CD4-positive, alpha-beta T cell treated with Interleukin-21 for 1 hour (primary cell): ENCODE measurements around the gene SMIM44.

Source experiments
- DNase-seq: peaks from one replicate; pipeline ENCODE4 v3.0.0-alpha.2; 2020

SMIM44 gene

GRCh38 chr19:3475449-3475848, 7.8 kb downstream of the SMIM44 start:
- DNase-seq, result no peak

GRCh38 chr19:3474614-3475013, 8.6 kb downstream of the SMIM44 start:
- DNase-seq, result no peak

- no peak for DNase-seq
These were observed 9.2 kb downstream of the SMIM44 start for GRCh38 chr19:3474010-3474409.

GRCh38 chr19:3471954-3472655, 11.1 kb downstream of the SMIM44 start:
- peak; percentile 34 for DNase-seq

DNA sequence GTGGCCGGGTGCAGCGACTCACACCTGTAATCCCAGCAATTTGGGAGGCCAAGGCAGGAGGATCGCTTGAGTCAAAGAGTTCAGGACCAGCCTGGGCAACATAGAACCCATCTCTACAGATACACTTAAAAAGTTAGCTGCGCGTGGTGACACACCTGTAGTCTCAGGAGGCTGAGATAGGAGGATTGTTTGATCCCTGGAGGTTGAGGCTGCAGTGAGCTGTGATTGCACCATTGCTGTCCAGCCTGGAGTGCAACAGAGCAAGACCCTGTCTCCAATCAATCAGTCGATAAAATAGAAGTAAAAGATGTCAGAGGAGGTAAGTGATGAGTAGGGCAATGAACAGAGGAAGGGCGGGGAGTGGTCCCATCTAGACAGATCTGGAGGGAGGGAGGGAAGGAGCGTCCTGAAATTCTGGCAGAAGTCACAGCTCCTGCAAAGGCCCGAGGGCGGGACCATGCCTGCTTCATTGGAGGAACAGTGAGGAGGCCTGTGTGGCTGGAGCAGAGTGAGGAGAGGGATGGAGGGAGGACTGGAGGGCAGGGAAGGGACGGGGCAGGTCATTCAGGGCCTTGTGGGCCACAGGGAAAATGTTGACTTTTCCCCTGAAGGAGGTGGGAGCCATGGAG, 12.6 kb downstream of the SMIM44 start:
- no peak for DNase-seq

DNA sequence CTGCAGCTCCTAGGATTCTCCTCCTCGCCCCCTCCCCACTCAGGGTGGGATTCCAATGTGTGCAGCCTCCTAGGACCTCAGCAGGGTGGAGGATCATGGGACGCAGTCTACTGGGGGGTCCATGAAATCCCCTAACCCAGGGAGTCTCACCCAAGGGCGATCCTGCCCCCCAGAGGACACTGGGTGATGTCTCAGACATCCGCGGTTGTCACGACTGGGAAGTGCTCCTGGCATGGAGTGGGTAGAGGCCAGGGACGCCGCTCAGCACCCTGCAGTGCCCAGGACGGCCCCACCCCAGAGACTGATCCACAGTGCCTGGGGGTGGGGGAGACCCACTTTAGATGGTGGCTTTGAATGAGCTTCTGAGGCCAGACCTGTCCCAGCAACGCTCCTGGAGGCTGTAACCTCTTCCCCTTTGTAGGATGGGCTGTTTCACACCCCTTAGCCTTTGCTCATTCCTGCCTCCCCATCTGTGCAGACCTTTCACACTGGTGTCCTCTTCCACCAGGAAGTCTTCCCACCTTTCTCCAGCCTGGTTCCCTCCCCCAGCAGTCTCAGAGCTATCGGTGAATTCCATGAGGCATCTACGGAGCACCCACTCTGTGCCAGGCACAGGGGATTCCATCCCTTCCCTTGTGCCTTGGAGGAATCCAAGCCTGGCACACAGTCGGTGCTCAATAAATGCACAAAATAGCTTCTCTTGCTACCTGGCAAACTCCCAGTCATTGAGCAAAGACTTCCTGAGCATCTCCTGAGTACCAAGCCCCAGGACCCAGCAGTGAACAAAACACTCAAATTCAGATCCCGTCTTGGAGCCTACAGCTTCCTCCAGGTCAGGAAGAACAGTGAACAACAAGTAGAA, 13.4 kb downstream of the SMIM44 start:
- DNase-seq, result no peak

GRCh38 chr19:3468211-3468610, 15.0 kb downstream of the SMIM44 start:
- DNase-seq, result no peak

- no peak for DNase-seq
These were observed 15.6 kb downstream of the SMIM44 start for GRCh38 chr19:3467437-3468198.

DNA sequence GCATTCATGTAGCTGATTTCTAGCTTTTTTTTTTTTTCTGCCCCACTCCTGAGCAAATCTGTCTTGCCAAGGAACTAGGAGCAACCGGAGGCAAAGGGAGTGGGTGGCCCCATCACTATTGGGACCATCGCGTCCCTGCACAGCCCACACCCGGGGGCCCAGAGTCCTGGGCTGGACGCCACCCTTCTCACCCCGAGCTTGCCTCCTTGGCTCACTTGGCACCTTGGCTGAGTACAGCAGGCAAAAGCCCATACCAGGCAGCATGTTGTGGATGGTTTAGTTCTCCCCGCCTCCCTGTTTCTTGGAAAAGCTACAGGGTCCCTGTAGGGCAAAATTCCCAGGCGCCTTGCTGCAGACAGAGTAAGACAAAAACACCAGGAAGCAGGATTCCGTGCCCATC, 16.6 kb downstream of the SMIM44 start:
- DNase-seq, result no peak

DNA sequence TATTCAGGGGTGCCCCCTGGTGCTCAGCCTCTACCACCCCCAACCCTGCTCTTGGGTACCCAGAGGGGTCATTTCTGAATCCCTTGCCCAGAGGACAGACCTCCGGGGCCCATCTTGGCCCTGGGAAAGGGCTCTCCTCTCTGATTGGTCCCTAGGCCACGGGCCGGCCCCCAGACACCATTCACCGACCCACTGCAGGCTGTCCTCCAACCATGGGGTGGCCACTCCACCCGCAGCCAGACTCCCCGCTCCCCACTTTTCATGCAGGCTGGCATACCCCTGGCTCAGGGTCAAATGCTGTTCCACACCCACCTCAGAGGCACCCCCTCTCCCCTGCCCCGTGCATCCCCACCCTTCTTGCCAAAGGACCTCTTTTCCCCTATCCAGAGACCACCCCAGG, 17.7 kb downstream of the SMIM44 start:
- no peak for DNase-seq

- DNase-seq, result no peak
These were observed 18.5 kb downstream of the SMIM44 start for GRCh38 chr19:3464587-3465235.

DNA sequence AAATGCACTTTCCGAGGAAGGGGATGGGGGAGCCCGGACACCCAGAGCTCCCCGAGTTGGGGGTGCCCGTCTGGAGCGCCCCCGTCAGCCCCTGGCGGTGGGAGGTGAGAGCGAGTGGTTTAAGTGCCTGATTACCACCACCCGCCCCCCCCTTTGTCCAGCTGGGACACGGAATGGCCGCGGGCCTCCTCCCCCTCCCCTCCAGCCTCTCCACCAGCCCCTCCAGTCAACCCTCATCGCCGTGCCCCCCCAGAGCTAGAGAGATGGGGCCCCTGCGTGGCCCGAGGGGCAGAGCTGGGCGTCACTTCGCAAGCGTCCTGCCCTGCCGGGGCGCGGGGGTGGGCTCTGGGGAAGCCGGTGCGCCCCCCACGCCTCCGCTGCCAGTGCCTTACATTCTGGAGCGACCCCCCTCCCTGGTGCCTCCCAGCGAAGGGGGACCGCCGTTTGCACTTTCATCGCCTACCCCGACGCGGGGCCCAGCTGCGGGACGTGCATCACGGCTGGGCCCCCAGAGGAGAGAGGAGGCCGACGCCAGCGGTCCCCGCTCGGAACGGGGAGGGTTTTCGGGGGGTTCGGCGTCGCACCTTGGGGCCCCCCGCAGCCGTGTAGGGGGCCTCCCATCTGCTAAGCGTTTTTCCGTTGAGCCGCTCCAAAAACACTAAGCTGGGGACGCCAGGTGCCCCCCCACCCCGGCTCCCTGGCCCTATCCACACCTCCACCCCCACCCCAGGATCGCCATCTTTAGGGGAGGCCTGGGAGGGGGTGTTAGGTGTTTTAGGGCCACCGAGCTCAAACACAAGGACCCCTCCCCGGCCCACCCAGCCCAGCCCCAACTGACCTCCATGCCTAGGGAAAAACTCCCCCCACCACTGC, 19.3 kb downstream of the SMIM44 start:
- DNase-seq, result no peak

GRCh38 chr19:3462991-3463713, 20.1 kb downstream of the SMIM44 start:
- no peak for DNase-seq

- DNase-seq, result no peak
These were observed 23.2 kb downstream of the SMIM44 start for GRCh38 chr19:3459965-3460582.

DNA sequence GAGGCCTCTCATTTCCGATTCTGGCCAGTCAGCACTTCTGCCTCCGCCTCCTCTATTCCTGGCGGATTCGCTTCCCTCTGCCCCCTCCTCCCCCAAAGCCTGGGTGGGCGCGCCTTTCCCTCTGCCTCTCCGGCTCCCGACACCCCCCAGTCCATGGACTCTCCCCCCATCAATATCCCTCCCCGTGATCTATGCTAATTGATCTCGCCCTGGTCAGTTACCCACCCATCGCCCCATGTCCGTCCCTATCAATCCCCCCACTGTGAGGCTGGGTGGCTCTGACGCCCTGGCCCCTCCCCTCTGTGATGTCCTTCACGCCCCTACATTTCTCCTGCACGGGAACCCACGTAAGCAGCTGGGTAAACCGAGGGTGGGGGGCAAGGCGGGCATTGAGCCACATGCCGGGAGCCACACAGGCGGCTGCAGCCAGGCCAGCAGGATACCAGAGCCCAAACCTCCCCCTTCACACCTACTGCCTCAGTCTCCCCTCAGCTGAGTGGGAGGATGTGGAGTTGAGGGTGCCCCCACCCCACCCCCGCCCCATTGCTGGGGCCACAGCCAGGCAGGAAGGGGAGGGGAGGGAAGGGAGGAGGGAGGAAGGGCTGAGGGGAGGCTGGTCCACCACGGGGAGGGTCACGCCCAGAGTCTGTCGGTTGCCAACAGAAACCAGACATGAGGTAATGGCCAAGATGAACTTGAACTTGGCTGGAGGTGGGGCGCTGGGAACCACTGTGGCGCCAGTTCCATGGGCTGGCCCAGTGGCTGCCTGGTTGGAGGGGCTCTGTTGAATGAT, 24.0 kb downstream of the SMIM44 start:
- no peak for DNase-seq

- no peak for DNase-seq
These were observed 24.8 kb downstream of the SMIM44 start for GRCh38 chr19:3458229-3459088.

GRCh38 chr19:3457528-3458228, 25.6 kb downstream of the SMIM44 start:
- no peak for DNase-seq
